Chondrocyte (in vitro differentiated cells): ENCODE results near the gene TSPAN9. TPM values are rescaled to one million over a fixed set of nuclear protein-coding genes. Genes with fewer than 3 reads are reported as not detected.

Source experiments
- DNase-seq: peaks from one replicate; pipeline ENCODE4 v3.0.0; 2021; ENCODE audit warnings: mixed read lengths, low spot score
- H3K27ac Mint-ChIP-seq: one replicate; pipeline ENCODE4 v1.8.0; 2021; ENCODE audit warnings: mild to moderate bottlenecking, moderate library complexity, mixed read lengths; ENCODE audit not compliant: unreplicated experiment
- H3K27me3 Mint-ChIP-seq: 2 replicates; pipeline ENCODE4 v1.8.0; 2021; ENCODE audit warnings: low read depth, mixed read lengths
- H3K36me3 Mint-ChIP-seq: 2 replicates; pipeline ENCODE4 v1.8.0; 2021; ENCODE audit warnings: low read depth, mixed read lengths
- H3K4me1 Mint-ChIP-seq: 2 replicates; pipeline ENCODE4 v1.8.0; 2021; ENCODE audit warnings: low read depth, mild to moderate bottlenecking, mixed read lengths
- H3K4me3 Mint-ChIP-seq: one replicate; pipeline ENCODE4 v1.8.0; 2021; ENCODE audit warnings: mild to moderate bottlenecking, moderate library complexity, mixed read lengths; ENCODE audit not compliant: unreplicated experiment
- H3K9me3 Mint-ChIP-seq: 2 replicates; pipeline ENCODE4 v1.8.0; 2021; ENCODE audit warnings: low read depth, mixed read lengths
- total RNA-seq: library from RNA; stranded (reverse); gene quantifications from 3 replicates; pipeline ENCODE4 v1.2.1, GENCODE V29; 2021
- TF ChIP-seq, protein P1 (sequence below): fragments of 200-600 bp; sonication (generic); IDR thresholded peaks from 2 replicates; pipeline ENCODE4 v1.5.0; 2021; ENCODE audit warnings: antibody characterized with exemption, mild to moderate bottlenecking, moderate library complexity

The TSPAN9 gene
- total RNA-seq, 1 donor from 2014 or later, result 50.4 TPM

DNA sequence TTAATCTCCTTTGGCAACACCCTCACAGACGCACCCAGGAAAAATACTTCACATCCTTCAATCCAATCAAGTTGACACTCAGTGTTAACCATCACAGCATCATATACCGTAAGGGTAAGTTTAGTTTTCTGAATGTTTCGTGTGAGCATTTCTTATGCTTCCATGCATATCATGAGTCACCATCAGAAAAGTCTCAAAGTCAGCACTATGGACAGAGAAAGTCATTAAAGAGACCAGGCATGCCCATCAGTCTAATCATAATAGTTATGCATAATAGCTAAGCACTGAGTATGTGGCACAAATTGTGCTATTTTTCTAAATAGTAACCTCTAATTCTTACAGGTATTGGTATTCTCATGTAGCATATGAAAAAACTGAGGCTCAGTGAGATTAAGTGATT is 255.0 kb downstream of the TSPAN9 start:
- H3K4me1 Mint-ChIP-seq, result no peaks in the 10 kb centered on the region

DNA sequence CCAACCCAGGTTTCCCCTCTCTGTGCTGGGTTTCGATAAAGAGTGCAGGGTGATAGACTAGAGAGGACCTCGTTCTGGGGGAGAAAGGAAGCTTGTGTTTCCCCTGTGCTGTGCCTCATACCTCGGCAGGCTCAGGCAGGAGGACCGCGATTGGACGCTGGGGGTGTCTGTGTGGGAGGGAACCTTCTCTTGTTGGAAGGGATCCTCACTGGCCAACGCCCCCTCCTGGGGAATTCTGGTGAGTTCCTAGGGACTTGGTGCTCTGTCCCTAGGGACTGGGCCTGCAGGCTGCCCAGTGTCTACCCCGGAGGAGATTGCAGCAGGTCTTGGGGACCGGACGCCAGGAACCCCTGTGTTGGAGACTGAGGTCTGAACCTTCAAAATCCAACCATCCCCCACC is 256.4 kb downstream of the TSPAN9 start:
- Mint-ChIP-seq H3K4me3 (no peak overlapping the region), H3K4me1 (no peaks in the 10 kb centered on the region), H3K27ac (no peak overlapping the region), H3K27me3 (peaks cover 38% of the 10 kb centered on the region), H3K36me3 (no peaks in the 10 kb centered on the region), H3K9me3 (no peaks in the 10 kb centered on the region)
- DNase-seq, result no peak
- TF ChIP-seq, protein P1, sequence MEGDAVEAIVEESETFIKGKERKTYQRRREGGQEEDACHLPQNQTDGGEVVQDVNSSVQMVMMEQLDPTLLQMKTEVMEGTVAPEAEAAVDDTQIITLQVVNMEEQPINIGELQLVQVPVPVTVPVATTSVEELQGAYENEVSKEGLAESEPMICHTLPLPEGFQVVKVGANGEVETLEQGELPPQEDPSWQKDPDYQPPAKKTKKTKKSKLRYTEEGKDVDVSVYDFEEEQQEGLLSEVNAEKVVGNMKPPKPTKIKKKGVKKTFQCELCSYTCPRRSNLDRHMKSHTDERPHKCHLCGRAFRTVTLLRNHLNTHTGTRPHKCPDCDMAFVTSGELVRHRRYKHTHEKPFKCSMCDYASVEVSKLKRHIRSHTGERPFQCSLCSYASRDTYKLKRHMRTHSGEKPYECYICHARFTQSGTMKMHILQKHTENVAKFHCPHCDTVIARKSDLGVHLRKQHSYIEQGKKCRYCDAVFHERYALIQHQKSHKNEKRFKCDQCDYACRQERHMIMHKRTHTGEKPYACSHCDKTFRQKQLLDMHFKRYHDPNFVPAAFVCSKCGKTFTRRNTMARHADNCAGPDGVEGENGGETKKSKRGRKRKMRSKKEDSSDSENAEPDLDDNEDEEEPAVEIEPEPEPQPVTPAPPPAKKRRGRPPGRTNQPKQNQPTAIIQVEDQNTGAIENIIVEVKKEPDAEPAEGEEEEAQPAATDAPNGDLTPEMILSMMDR, result no peak

More for the DNA sequence above, 255.0 kb downstream of the TSPAN9 start:
- Mint-ChIP-seq H3K27me3 (peaks cover 37% of the 10 kb centered on the region), H3K36me3 (no peaks in the 10 kb centered on the region), H3K4me3 (no peak overlapping the region), H3K9me3 (no peaks in the 10 kb centered on the region), H3K27ac (no peak overlapping the region)
- TF ChIP-seq, protein P1, result no peak
- no peak for DNase-seq

DNA sequence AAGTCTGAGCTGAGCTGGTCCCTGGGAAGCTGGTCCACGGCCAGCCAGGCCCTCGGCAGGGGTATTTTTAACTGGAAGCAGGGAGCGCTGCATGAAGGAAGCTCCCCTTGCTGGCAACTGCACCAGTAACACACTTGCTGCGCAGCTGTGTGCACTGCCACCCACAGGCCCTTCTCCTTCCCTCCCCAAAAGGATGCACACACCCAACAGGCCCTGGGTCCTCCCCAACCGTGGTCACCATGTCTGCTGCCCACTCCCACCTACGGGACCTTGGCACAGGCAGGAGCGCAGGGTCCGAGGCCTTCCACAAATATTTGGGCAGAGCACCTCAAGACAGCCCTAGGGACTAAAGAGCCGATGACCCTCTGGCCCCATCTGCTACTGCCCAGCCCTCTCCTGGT is 256.8 kb downstream of the TSPAN9 start:
- H3K36me3 Mint-ChIP-seq, result no peaks in the 10 kb centered on the region
- no peaks in the 10 kb centered on the region for H3K9me3 Mint-ChIP-seq
- peaks cover 38% of the 10 kb centered on the region for H3K27me3 Mint-ChIP-seq
- no peak for DNase-seq
- H3K4me3 Mint-ChIP-seq, result no peak overlapping the region
- H3K27ac Mint-ChIP-seq, result no peak overlapping the region
- no peaks in the 10 kb centered on the region for H3K4me1 Mint-ChIP-seq
- TF ChIP-seq, protein P1, result no peak

DNA sequence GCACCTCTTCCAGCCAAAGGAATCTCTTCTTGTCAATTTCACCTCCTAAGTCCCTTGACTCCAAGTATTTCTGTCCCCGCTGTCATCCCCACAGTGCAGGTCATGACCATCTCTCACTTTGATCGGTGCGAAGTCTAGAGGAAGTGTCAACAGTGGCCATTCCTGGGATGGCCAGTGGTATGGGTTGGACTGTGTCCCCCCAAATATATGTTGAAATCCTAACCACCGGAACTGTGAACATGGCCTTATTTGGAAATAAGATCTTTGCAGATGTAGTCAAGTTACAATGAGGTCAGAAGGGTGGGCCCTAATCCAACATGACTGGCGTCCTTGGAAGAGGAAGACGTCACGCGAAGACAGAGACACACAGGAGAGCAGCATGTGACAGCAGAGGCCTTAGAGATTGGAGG is 257.9 kb downstream of the TSPAN9 start:
- Mint-ChIP-seq H3K36me3 (no peaks in the 10 kb centered on the region), H3K4me1 (no peaks in the 10 kb centered on the region), H3K4me3 (no peak overlapping the region), H3K9me3 (no peaks in the 10 kb centered on the region), H3K27me3 (peaks cover 42% of the 10 kb centered on the region), H3K27ac (no peak overlapping the region)
- no peak for DNase-seq
- TF ChIP-seq, protein P1, result no peak

Other genes starting within 250 kb of the TSPAN9 start
- 0.25 to 0.92 TPM in 2 of 3 replicates, not detected in the other for gene NRIP2, start 242.3 kb upstream of the TSPAN9 start, total RNA-seq
- gene TEX52, start 220.3 kb upstream of the TSPAN9 start, total RNA-seq, result not detected in 3 replicates
- gene FOXM1, start 200.2 kb upstream of the TSPAN9 start, total RNA-seq, result 13.1 to 17.6 TPM (median 15.2 TPM) in 3 replicates
- gene RHNO1, start 200.2 kb upstream of the TSPAN9 start, total RNA-seq, result 18.8 to 23.4 TPM (median 23.4 TPM) in 3 replicates
- gene TULP3, start 186.5 kb upstream of the TSPAN9 start, total RNA-seq, result 27.1 to 30.7 TPM (median 30.6 TPM) in 3 replicates
- 24.1 to 26.0 TPM (median 24.9 TPM) in 3 replicates for gene TEAD4, start 118.0 kb upstream of the TSPAN9 start, total RNA-seq